ENCODE measurements around the gene IGSF5. TPM values are rescaled to one million over a fixed set of nuclear protein-coding genes. Genes with fewer than 3 reads are reported as not detected.

Gene IGSF5
- total and polyA plus RNA-seq, 2 of the 4 experiments (the other 2 are of a cell fraction) = not detected

GRCh38 chr21:39763272-39763970, 18.4 kb downstream of the IGSF5 start:
- Histone ChIP-seq H4K5ac (ENCODE audit: low read depth, low read length) (no peak overlapping the region), H2AFZ (replicated peaks; ENCODE audit: low read length, poor library complexity) (no peak overlapping the region), H2BK20ac (ENCODE audit: low read depth, low read length) (no peak overlapping the region), H2BK120ac (ENCODE audit: low read depth, low read length) (no peak overlapping the region), H3K27me3 (ENCODE audit: control insufficient read depth, insufficient read depth, low read length) (no peaks in the 10 kb centered on the region), H3K9me1 (ENCODE audit: insufficient read depth, low read length) (no peaks in the 10 kb centered on the region), H3K36me3 (ENCODE audit: control insufficient read depth, insufficient read depth, low read length) (no peaks in the 10 kb centered on the region), H3K9me3 (ENCODE audit: control insufficient read depth, insufficient read depth, low read length) (peaks cover 18% of the 10 kb centered on the region), H3K14ac (replicated peaks; ENCODE audit: low read depth, low read length) (no peak overlapping the region), H4K91ac (ENCODE audit: insufficient read depth, low read depth, low read length) (no peak overlapping the region), H2BK15ac (ENCODE audit: low read depth, low read length) (no peak overlapping the region), H4K20me1 (ENCODE audit: insufficient read depth, low read length) (no peaks in the 10 kb centered on the region), H3K4ac (ENCODE audit: low read depth, low read length) (no peak overlapping the region), H2BK5ac (ENCODE audit: low read depth, low read length, poor library complexity, severe bottlenecking) (no peak overlapping the region), H2AK9ac (replicated peaks; ENCODE audit: low read depth, low read length, poor library complexity) (no peak overlapping the region), H3K4me1 (ENCODE audit: control insufficient read depth, insufficient read depth, low read length) (no peaks in the 10 kb centered on the region), H2AK5ac (ENCODE audit: low read depth, low read length) (no peak overlapping the region), H3K18ac (ENCODE audit: low read depth, low read length) (no peak overlapping the region), H3K4me3 (ENCODE audit: insufficient read depth, low read depth, low read length) (no peak overlapping the region), H3K9ac (ENCODE audit: low read depth, low read length) (no peak overlapping the region), H3K56ac (ENCODE audit: extremely low read depth, insufficient read depth, low read length) (no peak overlapping the region), H4K8ac (ENCODE audit: low read depth in 2 of 2, low read length in 2 of 2) (no peak overlapping the region), H3K27ac (ENCODE audit: insufficient read depth, low read length) (no peak overlapping the region), H3K4me2 (ENCODE audit: low read depth, low read length) (no peak overlapping the region), H3K23ac (ENCODE audit: low read depth, low read length) (no peak overlapping the region), H3K79me1 (ENCODE audit: low read depth in 1 of 2, low read length in 2 of 2) (no peaks in the 10 kb centered on the region)
- ATAC-seq (ENCODE audit: low read depth) (no peak), DNase-seq (no peak)
- in situ Hi-C loops (cut with MboI; ENCODE audit: low sequenced_read_pairs) = no loop called here
- ChIA-PET POLR2A (ENCODE audit: unreplicated experiment) (no interaction called here), CTCF (no interaction called here)
- TF ChIP-seq ELK1 (IDR thresholded peaks at IDR 0.05; ENCODE audit: borderline replicate concordance, low read depth, low read length) = no peak
- TF ChIP-seq FOS (IDR thresholded peaks at IDR 0.05; ENCODE audit: low read depth, low read length) = no peak
- no peak for TF ChIP-seq BHLHE40 (IDR thresholded peaks at IDR 0.05; ENCODE audit: low read depth, low read length)
- no peak for TF ChIP-seq USF2 (IDR thresholded peaks at IDR 0.05; ENCODE audit: low read depth, low read length)
- TF ChIP-seq RAD21 (IDR thresholded peaks at IDR 0.05; ENCODE audit: low read length) = no peak
- no peak for TF ChIP-seq CTCF (conservative IDR thresholded peaks at IDR 0.05; ENCODE audit: low read depth, low read length)
- TF ChIP-seq MAZ (IDR thresholded peaks at IDR 0.05; ENCODE audit: borderline replicate concordance, low read depth, low read length) = no peak
- no peak for TF ChIP-seq NFE2L2 (IDR thresholded peaks at IDR 0.05; ENCODE audit: low read depth, low read length)
- TF ChIP-seq POLR2A (IDR thresholded peaks at IDR 0.05; ENCODE audit: low read depth, low read length) = no peak
- no peak for TF ChIP-seq RFX5 (IDR thresholded peaks at IDR 0.05; ENCODE audit: low read depth, low read length)
- TF ChIP-seq CHD1 (IDR thresholded peaks at IDR 0.05; ENCODE audit: low read depth, low read length) = no peak
- no peak for TF ChIP-seq SMC3 (IDR thresholded peaks at IDR 0.05; ENCODE audit: low read depth, low read length)
- no peak for TF ChIP-seq CEBPB (IDR thresholded peaks at IDR 0.05; ENCODE audit: low read depth, low read length)
- TF ChIP-seq RCOR1 (IDR thresholded peaks at IDR 0.05; ENCODE audit: insufficient replicate concordance, low read length) = no peak
- no peak for TF ChIP-seq MXI1 (IDR thresholded peaks at IDR 0.05; ENCODE audit: borderline replicate concordance, low read depth, low read length)
- intact Hi-C loops (cut with micrococcal nuclease) = no loop called here
- BruUV-seq (replicated peaks) = no TSS peak
- WGBS, 2 experiments (ENCODE audit: extremely low coverage in 2 of 2, insufficient read length in 1 of 2) = no CpG with 5 or more reads among the region's 12 CpGs
- dilution Hi-C loops (cut with HindIII; ENCODE audit: low sequenced_read_pairs, unreplicated experiment) = no loop called here

Measured in IMR-90 (cell line).